ENCODE data around the gene CORIN.
"Not testable (repeated sequence)": the region's sequence is repeated elsewhere in the genome, so short reads cannot be mapped to it uniquely, and the experiment has no call there.

CORIN gene

GRCh38 chr4:47692691-47693090, 145.2 kb downstream of the CORIN start:
- TF ChIP-seq EZH2phosphoT487 (IDR thresholded peaks at IDR 0.05; ENCODE audit: low read depth) = no peak
- no peak for TF ChIP-seq CTCF (IDR thresholded peaks at IDR 0.05; ENCODE audit: low read depth, low read length)
- H4K20me1 ChIP-seq (ENCODE audit: insufficient read depth, low read length) = no peaks in the 10 kb centered on the region
- no peak overlapping the region for H2AFZ ChIP-seq (ENCODE audit: low read depth, low read length)
- H3K27ac ChIP-seq (ENCODE audit: low read length) = no peak overlapping the region
- no peaks in the 10 kb centered on the region for H3K36me3 ChIP-seq (replicated peaks; ENCODE audit: low read depth, low read length)
- no peak overlapping the region for H3K4me2 ChIP-seq (ENCODE audit: low read length)
- no peak overlapping the region for H3K4me3 ChIP-seq (ENCODE audit: low read length)
- no peaks in the 10 kb centered on the region for H3K79me2 ChIP-seq (ENCODE audit: low read length)
- no peaks in the 10 kb centered on the region for H3K9me3 ChIP-seq (ENCODE audit: insufficient read depth, low read length)
- no peak overlapping the region for H3K9ac ChIP-seq (ENCODE audit: low read length)
- no peaks in the 10 kb centered on the region for H3K27me3 ChIP-seq (ENCODE audit: low read depth, low read length)
- H3K4me1 ChIP-seq (ENCODE audit: low read length) = peaks cover 11% of the 10 kb centered on the region

- not testable (repeated sequence) for H3K27ac ChIP-seq (ENCODE audit: low read length); H3K27me3 ChIP-seq (ENCODE audit: low read depth, low read length); H4K20me1 ChIP-seq (ENCODE audit: insufficient read depth, low read length); H3K36me3 ChIP-seq (replicated peaks; ENCODE audit: low read depth, low read length); H3K79me2 ChIP-seq (ENCODE audit: low read length); H3K9me3 ChIP-seq (ENCODE audit: insufficient read depth, low read length); H3K4me3 ChIP-seq (ENCODE audit: low read length); H3K9ac ChIP-seq (ENCODE audit: low read length); H2AFZ ChIP-seq (ENCODE audit: low read depth, low read length); H3K4me2 ChIP-seq (ENCODE audit: low read length)
- peaks cover 11% of the 10 kb centered on the region for H3K4me1 ChIP-seq (ENCODE audit: low read length)
These were observed 146.0 kb downstream of the CORIN start for GRCh38 chr4:47691757-47692383.

GRCh38 chr4:47690611-47691010, 147.3 kb downstream of the CORIN start:
- no peaks in the 10 kb centered on the region for H3K9me3 ChIP-seq (ENCODE audit: insufficient read depth, low read length)
- H3K27ac ChIP-seq (ENCODE audit: low read length) = no peak overlapping the region
- peak overlapping the region; percentile 54; the same call in 1 of the 2 replicates for H2AFZ ChIP-seq (ENCODE audit: low read depth, low read length)

GRCh38 chr4:47686294-47686872, 151.5 kb downstream of the CORIN start:
- no peaks in the 10 kb centered on the region for H3K9me3 ChIP-seq (ENCODE audit: insufficient read depth, low read length)
- TF ChIP-seq EZH2phosphoT487 (IDR thresholded peaks at IDR 0.05; ENCODE audit: low read depth) (no peak), CTCF (IDR thresholded peaks at IDR 0.05; ENCODE audit: low read depth, low read length) (peak; percentile 91)
- H3K4me3 ChIP-seq (ENCODE audit: low read length) = no peak overlapping the region
- H3K36me3 ChIP-seq (replicated peaks; ENCODE audit: low read depth, low read length) = no peaks in the 10 kb centered on the region
- H3K27ac ChIP-seq (ENCODE audit: low read length) = no peak overlapping the region
- peak overlapping the region; percentile 25; the same call in 1 of the 2 replicates for H3K4me2 ChIP-seq (ENCODE audit: low read length)
- no peaks in the 10 kb centered on the region for H3K79me2 ChIP-seq (ENCODE audit: low read length)
- H3K4me1 ChIP-seq (ENCODE audit: low read length) = peaks cover 18% of the 10 kb centered on the region
- H2AFZ ChIP-seq (ENCODE audit: low read depth, low read length) = no peak overlapping the region
- H3K9ac ChIP-seq (ENCODE audit: low read length) = no peak overlapping the region
- peaks cover 22% of the 10 kb centered on the region for H3K27me3 ChIP-seq (ENCODE audit: low read depth, low read length)
- H4K20me1 ChIP-seq (ENCODE audit: insufficient read depth, low read length) = no peaks in the 10 kb centered on the region

More at GRCh38 chr4:47690611-47691010, 147.3 kb downstream of the CORIN start:
- Histone ChIP-seq H4K20me1 (ENCODE audit: insufficient read depth, low read length) (no peaks in the 10 kb centered on the region), H3K4me2 (ENCODE audit: low read length) (peak overlapping the region; percentile 11), H3K79me2 (ENCODE audit: low read length) (no peaks in the 10 kb centered on the region), H3K27me3 (ENCODE audit: low read depth, low read length) (no peaks in the 10 kb centered on the region), H3K4me1 (ENCODE audit: low read length) (peaks cover 18% of the 10 kb centered on the region), H3K9ac (ENCODE audit: low read length) (no peak overlapping the region), H3K4me3 (ENCODE audit: low read length) (no peak overlapping the region), H3K36me3 (replicated peaks; ENCODE audit: low read depth, low read length) (no peaks in the 10 kb centered on the region)
- TF ChIP-seq CTCF (IDR thresholded peaks at IDR 0.05; ENCODE audit: low read depth, low read length) = peak; percentile 8; the same call in 1 of the 2 replicates
- TF ChIP-seq EZH2phosphoT487 (IDR thresholded peaks at IDR 0.05; ENCODE audit: low read depth) = no peak
